K562 (cell line): ENCODE data around the gene SCN1B.

Experiments used
- POLR2AphosphoS5 ChIP-seq: IDR thresholded peaks from 2 replicates; pipeline ENCODE4 v1.6.1; 2011; ENCODE audit warnings: mild to moderate bottlenecking, low read depth, low read length, moderate library complexity; ENCODE audit not compliant: control insufficient read depth, insufficient read depth
- SRSF3 ChIP-seq: fragments of 200-400 bp; formaldehyde crosslinking; IDR thresholded peaks from 2 replicates; pipeline ENCODE4 v1.6.1; 2016; ENCODE audit warnings: mild to moderate bottlenecking, low read length, moderate library complexity; ENCODE audit not compliant: insufficient read depth
- ZZZ3 ChIP-seq: fragments of 450-650 bp; IDR thresholded peaks from 2 replicates; pipeline ENCODE4 v1.6.1; 2016; ENCODE audit warnings: antibody characterized with exemption, mild to moderate bottlenecking, moderate library complexity

- TF ChIP-seq POLR2AphosphoS5 (no peak), SRSF3 (no peak), ZZZ3 (no peak)
These were observed 56.2 kb downstream of the SCN1B start for GRCh38 chr19:35086455-35086854.
